Measurements from ENCODE around the gene DCDC1.

GRCh38 chr11:31301549-31302510 lies 67.7 kb downstream of the DCDC1 start:
- no peak for TF ChIP-seq REST (IDR thresholded peaks at IDR 0.05; ENCODE audit: low read depth)
- TF ChIP-seq RAD21 (IDR thresholded peaks at IDR 0.05; ENCODE audit: low read depth): no peak
- TF ChIP-seq MAX (IDR thresholded peaks at IDR 0.05): no peak
- TF ChIP-seq CEBPB (IDR thresholded peaks at IDR 0.05): no peak
- no peak for TF ChIP-seq YY1 (IDR thresholded peaks at IDR 0.05; ENCODE audit: low read depth)
- TF ChIP-seq TAF1 (IDR thresholded peaks at IDR 0.05; ENCODE audit: low read depth): no peak
- no peak for TF ChIP-seq CREB1 (IDR thresholded peaks at IDR 0.05; ENCODE audit: low read depth)
- no peak for TF ChIP-seq ZBTB7A (IDR thresholded peaks at IDR 0.05; ENCODE audit: low read depth)
- no peak for TF ChIP-seq EP300 (IDR thresholded peaks at IDR 0.05; ENCODE audit: borderline replicate concordance)
- TF ChIP-seq USF1 (IDR thresholded peaks at IDR 0.05): no peak
- TF ChIP-seq FOXM1 (IDR thresholded peaks at IDR 0.05; ENCODE audit: borderline replicate concordance, low read depth): no peak
- no peak for TF ChIP-seq TCF12 (IDR thresholded peaks at IDR 0.05; ENCODE audit: low read depth)

All from Ishikawa (cell line).